ENCODE data around the gene EGFL7. TPM values are rescaled to one million over a fixed set of nuclear protein-coding genes. Genes with fewer than 3 reads are reported as not detected.

The EGFL7 gene
- total and polyA plus RNA-seq, 2 of the 13 experiments (the other 11 are each of a cell fraction or from before 2014, with no cell fraction given), result 0.20 to 5.1 TPM

DNA sequence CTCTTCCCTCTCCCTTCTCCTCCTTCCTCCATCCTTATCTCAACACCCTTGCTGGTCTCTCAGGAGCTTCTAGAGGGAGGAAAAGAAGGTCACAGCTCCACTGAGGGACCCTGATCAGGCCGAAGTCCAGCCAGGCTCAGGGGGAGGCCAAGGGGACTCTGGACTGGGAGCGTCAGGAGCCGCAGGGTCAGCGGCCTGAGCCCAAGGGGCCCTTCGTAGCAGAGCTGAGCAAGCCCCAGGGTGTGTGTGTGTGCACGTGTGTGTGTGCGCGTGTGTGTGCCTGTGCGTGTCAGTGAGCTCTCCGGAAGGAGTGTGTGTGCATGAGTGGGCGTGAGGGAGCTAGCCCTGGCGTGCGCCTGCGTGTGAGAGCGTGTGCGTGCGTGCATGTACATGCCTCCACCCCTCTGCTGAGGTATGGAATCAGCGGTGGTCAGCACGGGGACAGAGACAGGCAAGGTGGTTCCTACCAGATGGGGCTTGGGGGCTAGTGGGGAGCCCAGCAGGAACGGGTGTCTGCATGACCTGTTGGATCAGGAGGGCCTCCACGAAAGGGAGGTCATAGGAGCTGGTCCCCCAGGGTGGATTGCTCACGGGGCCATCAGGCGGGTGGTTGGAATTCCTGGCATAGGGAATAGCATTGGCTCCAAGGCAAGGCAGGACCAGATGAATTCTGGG lies 34.6 kb downstream of the EGFL7 start (continued):
- no peak for TF ChIP-seq ZFP36 (IDR thresholded peaks at IDR 0.05; ENCODE audit: borderline replicate concordance, low read depth, low read length, partially characterized antibody)
- TF ChIP-seq ZNF446 (CRISPR knock-in tag; IDR thresholded peaks at IDR 0.05), result no peak
- peak; percentile 64; the same call in 1 of the 2 replicates for TF ChIP-seq TRIM24 (CRISPR knock-in tag; IDR thresholded peaks at IDR 0.05)
- TF ChIP-seq ZNF263 (CRISPR knock-in tag; IDR thresholded peaks at IDR 0.05), result peak; percentile 66
- TF ChIP-seq REPIN1 (CRISPR knock-in tag; IDR thresholded peaks at IDR 0.05; ENCODE audit: borderline replicate concordance, low read depth), result no peak
- TF ChIP-seq GATAD1 (CRISPR knock-in tag; IDR thresholded peaks at IDR 0.05), result 0 out of 2 replicates have a peak, but pooled peaks have one; percentile 16
- 0 out of 2 replicates have a peak, but pooled peaks have one; percentile 50 for TF ChIP-seq ZNF589 (CRISPR knock-in tag; conservative IDR thresholded peaks at IDR 0.05)
- TF ChIP-seq, protein P1, sequence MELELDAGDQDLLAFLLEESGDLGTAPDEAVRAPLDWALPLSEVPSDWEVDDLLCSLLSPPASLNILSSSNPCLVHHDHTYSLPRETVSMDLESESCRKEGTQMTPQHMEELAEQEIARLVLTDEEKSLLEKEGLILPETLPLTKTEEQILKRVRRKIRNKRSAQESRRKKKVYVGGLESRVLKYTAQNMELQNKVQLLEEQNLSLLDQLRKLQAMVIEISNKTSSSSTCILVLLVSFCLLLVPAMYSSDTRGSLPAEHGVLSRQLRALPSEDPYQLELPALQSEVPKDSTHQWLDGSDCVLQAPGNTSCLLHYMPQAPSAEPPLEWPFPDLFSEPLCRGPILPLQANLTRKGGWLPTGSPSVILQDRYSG (CRISPR knock-in tag; IDR thresholded peaks at IDR 0.05), result no peak
- no peak for TF ChIP-seq NAIF1 (CRISPR knock-in tag; IDR thresholded peaks at IDR 0.05; ENCODE audit: borderline replicate concordance)
- peak; percentile 49 for TF ChIP-seq HNRNPLL (IDR thresholded peaks at IDR 0.05; ENCODE audit: low read depth, low read length, poor library complexity, severe bottlenecking)
- TF ChIP-seq GATA4 (IDR thresholded peaks at IDR 0.05; ENCODE audit: borderline replicate concordance, low read depth), result no peak
- TF ChIP-seq, protein P2, sequence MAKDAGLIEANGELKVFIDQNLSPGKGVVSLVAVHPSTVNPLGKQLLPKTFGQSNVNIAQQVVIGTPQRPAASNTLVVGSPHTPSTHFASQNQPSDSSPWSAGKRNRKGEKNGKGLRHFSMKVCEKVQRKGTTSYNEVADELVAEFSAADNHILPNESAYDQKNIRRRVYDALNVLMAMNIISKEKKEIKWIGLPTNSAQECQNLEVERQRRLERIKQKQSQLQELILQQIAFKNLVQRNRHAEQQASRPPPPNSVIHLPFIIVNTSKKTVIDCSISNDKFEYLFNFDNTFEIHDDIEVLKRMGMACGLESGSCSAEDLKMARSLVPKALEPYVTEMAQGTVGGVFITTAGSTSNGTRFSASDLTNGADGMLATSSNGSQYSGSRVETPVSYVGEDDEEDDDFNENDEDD (CRISPR knock-in tag; IDR thresholded peaks at IDR 0.05; ENCODE audit: borderline replicate concordance), result 0 out of 2 replicates have a peak, but pooled peaks have one; percentile 13
- peak; percentile 89 for TF ChIP-seq ZBTB7B (CRISPR knock-in tag; IDR thresholded peaks at IDR 0.05)
- peak; percentile 52; the same call in 1 of the 2 replicates for TF ChIP-seq ETV5 (CRISPR knock-in tag; IDR thresholded peaks at IDR 0.05; ENCODE audit: borderline replicate concordance)
- TF ChIP-seq ZNF598 (CRISPR knock-in tag; IDR thresholded peaks at IDR 0.05; ENCODE audit: borderline replicate concordance), result 0 out of 2 replicates have a peak, but pooled peaks have one; percentile 29
- TF ChIP-seq, protein P3, sequence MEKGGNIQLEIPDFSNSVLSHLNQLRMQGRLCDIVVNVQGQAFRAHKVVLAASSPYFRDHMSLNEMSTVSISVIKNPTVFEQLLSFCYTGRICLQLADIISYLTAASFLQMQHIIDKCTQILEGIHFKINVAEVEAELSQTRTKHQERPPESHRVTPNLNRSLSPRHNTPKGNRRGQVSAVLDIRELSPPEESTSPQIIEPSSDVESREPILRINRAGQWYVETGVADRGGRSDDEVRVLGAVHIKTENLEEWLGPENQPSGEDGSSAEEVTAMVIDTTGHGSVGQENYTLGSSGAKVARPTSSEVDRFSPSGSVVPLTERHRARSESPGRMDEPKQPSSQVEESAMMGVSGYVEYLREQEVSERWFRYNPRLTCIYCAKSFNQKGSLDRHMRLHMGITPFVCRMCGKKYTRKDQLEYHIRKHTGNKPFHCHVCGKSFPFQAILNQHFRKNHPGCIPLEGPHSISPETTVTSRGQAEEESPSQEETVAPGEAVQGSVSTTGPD (CRISPR knock-in tag; IDR thresholded peaks at IDR 0.05), result no peak
- no peak for TF ChIP-seq CHCHD3 (CRISPR knock-in tag; IDR thresholded peaks at IDR 0.05)
- TF ChIP-seq BRD4 (CRISPR knock-in tag; IDR thresholded peaks at IDR 0.05), result peak; percentile 61; the same call in 1 of the 2 replicates
- TF ChIP-seq ZNF33B (CRISPR knock-in tag; IDR thresholded peaks at IDR 0.05), result 0 out of 2 replicates have a peak, but pooled peaks have one; percentile 9
- TF ChIP-seq, protein P4, sequence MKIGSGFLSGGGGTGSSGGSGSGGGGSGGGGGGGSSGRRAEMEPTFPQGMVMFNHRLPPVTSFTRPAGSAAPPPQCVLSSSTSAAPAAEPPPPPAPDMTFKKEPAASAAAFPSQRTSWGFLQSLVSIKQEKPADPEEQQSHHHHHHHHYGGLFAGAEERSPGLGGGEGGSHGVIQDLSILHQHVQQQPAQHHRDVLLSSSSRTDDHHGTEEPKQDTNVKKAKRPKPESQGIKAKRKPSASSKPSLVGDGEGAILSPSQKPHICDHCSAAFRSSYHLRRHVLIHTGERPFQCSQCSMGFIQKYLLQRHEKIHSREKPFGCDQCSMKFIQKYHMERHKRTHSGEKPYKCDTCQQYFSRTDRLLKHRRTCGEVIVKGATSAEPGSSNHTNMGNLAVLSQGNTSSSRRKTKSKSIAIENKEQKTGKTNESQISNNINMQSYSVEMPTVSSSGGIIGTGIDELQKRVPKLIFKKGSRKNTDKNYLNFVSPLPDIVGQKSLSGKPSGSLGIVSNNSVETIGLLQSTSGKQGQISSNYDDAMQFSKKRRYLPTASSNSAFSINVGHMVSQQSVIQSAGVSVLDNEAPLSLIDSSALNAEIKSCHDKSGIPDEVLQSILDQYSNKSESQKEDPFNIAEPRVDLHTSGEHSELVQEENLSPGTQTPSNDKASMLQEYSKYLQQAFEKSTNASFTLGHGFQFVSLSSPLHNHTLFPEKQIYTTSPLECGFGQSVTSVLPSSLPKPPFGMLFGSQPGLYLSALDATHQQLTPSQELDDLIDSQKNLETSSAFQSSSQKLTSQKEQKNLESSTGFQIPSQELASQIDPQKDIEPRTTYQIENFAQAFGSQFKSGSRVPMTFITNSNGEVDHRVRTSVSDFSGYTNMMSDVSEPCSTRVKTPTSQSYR (CRISPR knock-in tag; IDR thresholded peaks at IDR 0.05; ENCODE audit: borderline replicate concordance), result peak; percentile 69; the same call in 1 of the 2 replicates
- TF ChIP-seq ZSCAN21 (CRISPR knock-in tag; IDR thresholded peaks at IDR 0.05; ENCODE audit: borderline replicate concordance), result peak; percentile 35; the same call in 1 of the 2 replicates
- TF ChIP-seq, protein P5, sequence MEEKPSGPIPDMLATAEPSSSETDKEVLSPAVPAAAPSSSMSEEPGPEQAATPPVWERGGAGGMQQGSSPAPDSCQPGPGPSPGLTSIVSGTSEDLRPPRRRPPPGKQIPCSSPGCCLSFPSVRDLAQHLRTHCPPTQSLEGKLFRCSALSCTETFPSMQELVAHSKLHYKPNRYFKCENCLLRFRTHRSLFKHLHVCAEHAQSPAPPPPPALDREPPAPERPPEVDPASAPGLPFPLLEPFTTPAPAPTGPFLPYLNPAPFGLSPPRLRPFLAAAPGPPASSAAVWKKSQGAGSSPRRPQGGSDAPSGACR (CRISPR knock-in tag; IDR thresholded peaks at IDR 0.05), result no peak

Data from HepG2 (cell line).